Stimulated activated naive B cell treated with anti-CD40 and anti-IgM and Interleukin-4, amounts not matched to agents 10 μg/mL and 1 μg/mL and 100 μg/mL, for 72 hours (primary cell): ENCODE data around the gene PCSK2.

Source experiments
- ATAC-seq, 2 donors: fragments of 150-1000 bp; cut with Tn5 transposase; replicated peaks; 2 replicates each; pipeline ENCODE4 v1.10.0; 2021; ENCODE audit warnings: moderate library complexity in 1 of 2
- DNase-seq: peaks from one replicate; pipeline ENCODE4 v3.0.0; 2021
- H3K27ac Mint-ChIP-seq: one replicate; pipeline ENCODE4 v1.8.0; 2022; ENCODE audit warnings: mild to moderate bottlenecking, mixed read lengths
- H3K27me3 Mint-ChIP-seq, 2 donors: one replicate each; pipeline ENCODE4 v1.8.0; 2022; ENCODE audit warnings: mixed read lengths in 2 of 2
- H3K36me3 Mint-ChIP-seq, 2 donors: one replicate each; pipeline ENCODE4 v1.8.0; 2022; ENCODE audit warnings: mixed read lengths in 2 of 2, mild to moderate bottlenecking in 1 of 2
- H3K4me1 Mint-ChIP-seq, 2 donors: one replicate each; pipeline ENCODE4 v1.8.0; 2022; ENCODE audit warnings: mixed read lengths in 2 of 2, mild to moderate bottlenecking in 1 of 2
- H3K4me3 Mint-ChIP-seq, 2 donors: one replicate each; pipeline ENCODE4 v1.8.0; 2022; ENCODE audit warnings: mild to moderate bottlenecking in 2 of 2, mixed read lengths in 2 of 2, moderate library complexity in 1 of 2
- H3K9me3 Mint-ChIP-seq, 2 donors: one replicate each; pipeline ENCODE4 v1.8.0; 2022; ENCODE audit warnings: mixed read lengths in 2 of 2, mild to moderate bottlenecking in 1 of 2

PCSK2 gene

DNA sequence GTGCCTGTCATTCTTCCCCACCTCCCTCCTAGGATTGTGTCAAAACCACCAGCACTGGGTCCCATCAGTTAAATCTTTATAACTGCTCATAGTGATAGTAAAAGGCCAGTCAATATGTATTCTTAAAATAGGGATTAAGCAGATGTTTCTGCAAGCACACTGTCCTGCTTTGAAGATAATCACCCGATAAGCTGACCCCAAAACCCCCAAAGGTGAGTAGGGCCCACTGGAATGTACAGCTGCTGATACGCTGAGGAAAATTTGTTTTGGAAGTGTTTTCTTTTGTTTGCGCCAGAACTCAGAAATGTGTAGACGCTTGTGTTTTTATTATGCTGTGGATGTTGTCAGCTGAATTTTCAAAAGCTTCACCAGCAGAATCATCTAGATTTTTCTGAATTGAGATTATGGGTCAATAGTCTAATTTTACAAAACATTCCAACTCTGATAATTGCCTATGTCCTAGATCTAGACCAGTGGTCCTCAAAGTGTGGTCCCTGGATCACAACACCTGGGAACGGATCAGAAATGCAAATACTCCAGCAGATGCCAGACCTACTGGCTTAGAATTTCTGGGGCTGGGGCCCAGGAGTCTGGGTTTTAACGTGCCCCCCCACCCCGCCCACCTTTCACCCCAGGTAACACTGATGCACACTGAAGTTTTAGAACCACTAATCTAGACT is 292.9 kb downstream of the PCSK2 start:
- Mint-ChIP-seq H3K4me3 (no peak overlapping the region), H3K27me3 (peaks cover 9 to 31% of the 10 kb centered on the region in 2 donors), H3K4me1 (no peaks in the 10 kb centered on the region), H3K36me3 (no peaks in the 10 kb centered on the region), H3K9me3 (no peaks in the 10 kb centered on the region), H3K27ac (no peak overlapping the region)
- DNase-seq (no peak), ATAC-seq (no peak)

GRCh38 chr20:17520583-17520982 is 293.7 kb downstream of the PCSK2 start:
- peaks cover 10 to 31% of the 10 kb centered on the region in 2 donors for H3K27me3 Mint-ChIP-seq
- no peaks in the 10 kb centered on the region for H3K4me1 Mint-ChIP-seq
- H3K36me3 Mint-ChIP-seq: no peaks in the 10 kb centered on the region
- no peaks in the 10 kb centered on the region for H3K9me3 Mint-ChIP-seq
- no peak overlapping the region for H3K27ac Mint-ChIP-seq
- DNase-seq (no peak), ATAC-seq (no peak)
- no peak overlapping the region for H3K4me3 Mint-ChIP-seq

DNA sequence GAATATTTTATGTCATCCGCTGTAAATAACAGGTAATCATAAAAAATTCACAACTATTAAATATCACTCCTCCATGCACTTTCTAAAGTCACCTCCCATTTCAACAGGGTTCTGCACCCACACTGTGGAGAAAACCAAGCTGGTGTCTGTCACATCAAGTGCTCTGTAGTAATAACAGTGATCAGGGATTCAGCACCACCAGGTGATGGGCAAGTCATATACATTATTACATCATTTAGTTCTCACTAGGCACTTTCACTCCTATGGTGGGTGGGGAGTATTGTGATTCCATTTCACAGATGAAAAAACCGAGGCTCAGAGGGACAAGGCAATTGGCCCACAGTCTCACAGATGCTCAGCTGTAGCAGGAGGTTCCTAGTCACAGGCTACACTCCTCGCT is 295.7 kb downstream of the PCSK2 start:
- Mint-ChIP-seq H3K27me3 (peaks cover 9 to 21% of the 10 kb centered on the region in 2 donors), H3K4me1 (peaks cover 0 to 1% of the 10 kb centered on the region in 2 donors), H3K36me3 (no peaks in the 10 kb centered on the region), H3K27ac (no peak overlapping the region), H3K4me3 (no peak overlapping the region), H3K9me3 (no peaks in the 10 kb centered on the region)
- DNase-seq: no peak
- ATAC-seq: no peak

GRCh38 chr20:17523326-17523725 is 296.5 kb downstream of the PCSK2 start:
- Mint-ChIP-seq H3K27ac (no peak overlapping the region), H3K9me3 (no peaks in the 10 kb centered on the region), H3K4me3 (no peak overlapping the region), H3K36me3 (no peaks in the 10 kb centered on the region), H3K4me1 (peaks cover 0 to 1% of the 10 kb centered on the region in 2 donors), H3K27me3 (peaks cover 9 to 13% of the 10 kb centered on the region in 2 donors)
- DNase-seq: no peak
- ATAC-seq: no peak

GRCh38 chr20:17524560-17524959 is 297.7 kb downstream of the PCSK2 start:
- no peak overlapping the region for H3K4me3 Mint-ChIP-seq
- H3K36me3 Mint-ChIP-seq: no peaks in the 10 kb centered on the region
- peaks cover 0 to 1% of the 10 kb centered on the region in 2 donors for H3K4me1 Mint-ChIP-seq
- no peaks in the 10 kb centered on the region for H3K9me3 Mint-ChIP-seq
- DNase-seq (no peak), ATAC-seq (no peak)
- H3K27me3 Mint-ChIP-seq: peaks cover 14 to 18% of the 10 kb centered on the region in 2 donors
- H3K27ac Mint-ChIP-seq: no peak overlapping the region

GRCh38 chr20:17525132-17525531 is 298.3 kb downstream of the PCSK2 start:
- ATAC-seq (no peak), DNase-seq (no peak)
- no peaks in the 10 kb centered on the region for H3K36me3 Mint-ChIP-seq
- no peak overlapping the region for H3K4me3 Mint-ChIP-seq
- H3K27me3 Mint-ChIP-seq: peaks cover 15 to 24% of the 10 kb centered on the region in 2 donors
- H3K4me1 Mint-ChIP-seq: peaks cover 0 to 1% of the 10 kb centered on the region in 2 donors
- no peaks in the 10 kb centered on the region for H3K9me3 Mint-ChIP-seq
- H3K27ac Mint-ChIP-seq: no peak overlapping the region

- Mint-ChIP-seq H3K27ac (no peak overlapping the region), H3K4me3 (no peak overlapping the region), H3K9me3 (no peaks in the 10 kb centered on the region), H3K4me1 (peaks cover 0 to 1% of the 10 kb centered on the region in 2 donors), H3K36me3 (no peaks in the 10 kb centered on the region), H3K27me3 (peaks cover 16 to 25% of the 10 kb centered on the region in 2 donors)
- no peak for DNase-seq
- peak; percentile 79 to 88 for ATAC-seq
Observed at GRCh38 chr20:17525650-17526049, 298.8 kb downstream of the PCSK2 start.

DNA sequence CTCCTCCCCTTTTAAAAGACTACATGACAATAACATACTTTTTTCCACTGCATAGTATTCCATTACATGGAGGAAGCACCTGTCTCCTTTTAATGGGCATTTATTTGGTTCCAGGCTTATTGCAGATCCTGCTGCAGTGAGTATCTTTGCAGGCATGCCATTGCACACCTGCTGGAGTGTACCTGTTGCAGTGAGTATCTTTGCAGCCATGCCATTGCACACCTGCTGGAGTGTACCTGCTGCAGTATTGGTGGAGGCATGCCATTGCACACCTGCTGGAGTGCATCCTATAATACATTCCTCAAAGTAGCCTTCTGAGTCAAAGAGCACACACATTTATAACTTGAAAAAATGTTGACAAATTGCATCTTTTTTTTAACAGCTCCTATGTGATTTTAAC is 302.7 kb downstream of the PCSK2 start:
- DNase-seq (no peak), ATAC-seq (no peak)
- Mint-ChIP-seq H3K4me1 (peaks cover 0 to 1% of the 10 kb centered on the region in 2 donors), H3K27ac (no peak overlapping the region), H3K9me3 (no peaks in the 10 kb centered on the region), H3K36me3 (no peaks in the 10 kb centered on the region), H3K4me3 (no peak overlapping the region), H3K27me3 (peaks cover 20 to 33% of the 10 kb centered on the region in 2 donors)

DNA sequence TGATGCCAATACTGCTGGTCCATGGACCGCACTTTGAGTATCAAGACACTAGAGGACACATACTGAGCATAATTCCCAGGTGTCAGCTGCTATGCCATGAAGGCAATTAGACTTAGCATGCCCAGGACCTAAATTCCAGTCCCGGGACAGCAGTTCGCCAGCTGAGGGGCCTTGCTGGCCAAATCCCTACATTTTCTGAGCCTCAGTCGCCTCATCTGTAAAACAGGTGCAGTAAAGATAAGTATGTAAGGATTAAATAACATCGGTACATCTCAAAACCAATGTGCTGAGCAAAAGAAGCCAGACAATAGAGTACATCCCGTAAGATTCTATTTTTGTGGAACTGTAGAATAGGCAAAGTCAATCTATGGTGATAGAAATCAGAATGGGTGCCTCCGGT is 303.3 kb downstream of the PCSK2 start:
- H3K27ac Mint-ChIP-seq: no peak overlapping the region
- no peaks in the 10 kb centered on the region for H3K36me3 Mint-ChIP-seq
- DNase-seq: no peak
- peaks cover 20 to 32% of the 10 kb centered on the region in 2 donors for H3K27me3 Mint-ChIP-seq
- H3K4me3 Mint-ChIP-seq: peak overlapping the region in 1 of 2 donors; percentile 52
- ATAC-seq: no peak
- H3K9me3 Mint-ChIP-seq: no peaks in the 10 kb centered on the region
- H3K4me1 Mint-ChIP-seq: peaks cover 0 to 1% of the 10 kb centered on the region in 2 donors

- DNase-seq: peak; percentile 22
- peak within 1 kb of the TSS; percentile 65 for H3K27ac Mint-ChIP-seq
- no peaks in the 10 kb centered on the region for H3K9me3 Mint-ChIP-seq
- ATAC-seq: peak; percentile 78 to 83
- H3K4me3 Mint-ChIP-seq: peak within 1 kb of the TSS; percentile 75 to 82
- peaks cover 15 to 25% of the 10 kb centered on the region in 2 donors for H3K27me3 Mint-ChIP-seq
- H3K36me3 Mint-ChIP-seq: no peaks in the 10 kb centered on the region
- peaks cover 0 to 1% of the 10 kb centered on the region in 2 donors for H3K4me1 Mint-ChIP-seq
Observed at GRCh38 chr20:17530716-17531664, 304.1 kb downstream of the PCSK2 start, which contains the start of gene BFSP1. Gene BFSP1 (minus strand): TSS chr20:17531379. CDS start chr20:17531329, 50 bp downstream.

GRCh38 chr20:17531665-17532025 is 304.8 kb downstream of the PCSK2 start:
- ATAC-seq (no peak), DNase-seq (no peak)
- Mint-ChIP-seq H3K4me3 (peak overlapping the region; percentile 75 to 82), H3K36me3 (no peaks in the 10 kb centered on the region), H3K4me1 (peaks cover 0 to under 1% of the 10 kb centered on the region in 2 donors), H3K27me3 (peaks cover 15 to 25% of the 10 kb centered on the region in 2 donors), H3K9me3 (no peaks in the 10 kb centered on the region), H3K27ac (peak overlapping the region; percentile 65)

- H3K4me1 Mint-ChIP-seq: peaks cover 7 to 14% of the 10 kb centered on the region in 2 donors
- no peak overlapping the region for H3K4me3 Mint-ChIP-seq
- H3K27me3 Mint-ChIP-seq: peaks cover 19 to 32% of the 10 kb centered on the region in 2 donors
- H3K9me3 Mint-ChIP-seq: no peaks in the 10 kb centered on the region
- no peak for DNase-seq
- H3K36me3 Mint-ChIP-seq: no peaks in the 10 kb centered on the region
- H3K27ac Mint-ChIP-seq: no peak overlapping the region
- no peak for ATAC-seq
Observed at GRCh38 chr20:17533396-17533795, 306.6 kb downstream of the PCSK2 start.

DNA sequence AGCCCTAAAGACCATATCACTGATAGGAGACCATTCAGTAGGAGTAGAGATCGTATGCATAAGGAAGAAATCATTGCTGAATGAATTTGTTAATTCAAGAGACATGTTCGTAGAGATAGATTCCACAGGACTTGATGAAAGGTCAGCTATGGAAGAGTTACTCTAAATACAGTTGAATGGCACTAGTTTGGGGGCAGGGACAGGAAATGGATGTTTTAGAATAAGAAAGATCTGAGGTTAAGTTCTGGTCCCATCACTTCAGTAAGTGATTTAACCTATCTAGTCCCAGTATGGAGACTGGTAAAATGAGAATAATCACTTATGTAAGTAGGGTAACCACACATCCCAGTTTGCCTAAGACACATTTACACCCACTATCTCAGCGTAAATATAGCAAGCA is 307.2 kb downstream of the PCSK2 start:
- H3K4me3 Mint-ChIP-seq: no peak overlapping the region
- H3K27ac Mint-ChIP-seq: no peak overlapping the region
- no peaks in the 10 kb centered on the region for H3K9me3 Mint-ChIP-seq
- no peak for ATAC-seq
- H3K27me3 Mint-ChIP-seq: peaks cover 19 to 36% of the 10 kb centered on the region in 2 donors
- no peaks in the 10 kb centered on the region for H3K36me3 Mint-ChIP-seq
- H3K4me1 Mint-ChIP-seq: peaks cover 12 to 20% of the 10 kb centered on the region in 2 donors
- no peak for DNase-seq
